ENCODE results near the gene IFITM1. TPM values are rescaled to one million over a fixed set of nuclear protein-coding genes. Genes with fewer than 3 reads are reported as not detected.

IFITM1 gene
- polyA plus RNA-seq, 1 donor from 2014 or later: 0.35 TPM

- Histone ChIP-seq H3K4me2 (ENCODE audit: low read length) (no peak overlapping the region), H3K9me2 (ENCODE audit: insufficient read depth, low read length) (no peaks in the 10 kb centered on the region), H3K9me3 (ENCODE audit: low read length) (no peaks in the 10 kb centered on the region), H3K27me3 (ENCODE audit: insufficient read depth, low read depth, low read length) (no peaks in the 10 kb centered on the region), H3K36me3 (ENCODE audit: insufficient read depth, low read length) (no peaks in the 10 kb centered on the region), H4K20me1 (ENCODE audit: insufficient read depth) (no peaks in the 10 kb centered on the region), H3F3A (ENCODE audit: insufficient read depth, low read length, poor library complexity, severe bottlenecking) (no peaks in the 10 kb centered on the region), H2AFZ (ENCODE audit: low read depth, low read length) (no peak overlapping the region), H3K79me2 (replicated peaks; ENCODE audit: insufficient read depth, low read length) (no peaks in the 10 kb centered on the region), H3K9ac (ENCODE audit: low read length) (no peak overlapping the region), H3K27ac (ENCODE audit: low read length) (no peak overlapping the region), H3K4me3 (ENCODE audit: low read length) (no peak overlapping the region)
- TF ChIP-seq CTCF (IDR thresholded peaks at IDR 0.05; ENCODE audit: poor library complexity, severe bottlenecking): no peak
- no peak for TF ChIP-seq POLR2AphosphoS5 (IDR thresholded peaks at IDR 0.05)
- no peak for TF ChIP-seq SMC3 (conservative IDR thresholded peaks at IDR 0.05; ENCODE audit: poor library complexity)
- no peak for TF ChIP-seq REST (IDR thresholded peaks at IDR 0.05; ENCODE audit: borderline replicate concordance)
- no peak for TF ChIP-seq EP300 (conservative IDR thresholded peaks at IDR 0.05; ENCODE audit: poor library complexity, severe bottlenecking)
- TF ChIP-seq MXI1 (conservative IDR thresholded peaks at IDR 0.05; ENCODE audit: poor library complexity, severe bottlenecking): no peak
- TF ChIP-seq TAF1 (IDR thresholded peaks at IDR 0.05; ENCODE audit: low read depth): no peak
- TF ChIP-seq EZH2 (IDR thresholded peaks at IDR 0.05; ENCODE audit: borderline replicate concordance, insufficient read depth, low read length, poor library complexity, severe bottlenecking): no peak
- TF ChIP-seq RAD21 (conservative IDR thresholded peaks at IDR 0.05): no peak
These were observed 18.3 kb upstream of the IFITM1 start for GRCh38 chr11:295351-296170.

GRCh38 chr11:296171-297050 is 17.4 kb upstream of the IFITM1 start:
- TF ChIP-seq MXI1 (conservative IDR thresholded peaks at IDR 0.05; ENCODE audit: poor library complexity, severe bottlenecking) (no peak), TAF1 (IDR thresholded peaks at IDR 0.05; ENCODE audit: low read depth) (no peak), CTCF (IDR thresholded peaks at IDR 0.05; ENCODE audit: poor library complexity, severe bottlenecking) (no peak), RAD21 (conservative IDR thresholded peaks at IDR 0.05) (no peak), SMC3 (conservative IDR thresholded peaks at IDR 0.05; ENCODE audit: poor library complexity) (no peak), EZH2 (IDR thresholded peaks at IDR 0.05; ENCODE audit: borderline replicate concordance, insufficient read depth, low read length, poor library complexity, severe bottlenecking) (no peak), EP300 (conservative IDR thresholded peaks at IDR 0.05; ENCODE audit: poor library complexity, severe bottlenecking) (no peak), POLR2AphosphoS5 (IDR thresholded peaks at IDR 0.05) (no peak), REST (IDR thresholded peaks at IDR 0.05; ENCODE audit: borderline replicate concordance) (no peak)
- Histone ChIP-seq H2AFZ (ENCODE audit: low read depth, low read length) (no peak overlapping the region), H3F3A (ENCODE audit: insufficient read depth, low read length, poor library complexity, severe bottlenecking) (no peaks in the 10 kb centered on the region), H3K27me3 (ENCODE audit: insufficient read depth, low read depth, low read length) (no peaks in the 10 kb centered on the region), H4K20me1 (ENCODE audit: insufficient read depth) (no peaks in the 10 kb centered on the region), H3K27ac (ENCODE audit: low read length) (no peak overlapping the region), H3K79me2 (replicated peaks; ENCODE audit: insufficient read depth, low read length) (no peaks in the 10 kb centered on the region), H3K9me3 (ENCODE audit: low read length) (no peaks in the 10 kb centered on the region), H3K9ac (ENCODE audit: low read length) (no peak overlapping the region), H3K9me2 (ENCODE audit: insufficient read depth, low read length) (no peaks in the 10 kb centered on the region), H3K36me3 (ENCODE audit: insufficient read depth, low read length) (no peaks in the 10 kb centered on the region), H3K4me2 (ENCODE audit: low read length) (no peak overlapping the region), H3K4me3 (ENCODE audit: low read length) (no peak overlapping the region)

All from neural cell (in vitro differentiated cells).